Measurements from ENCODE around the gene ODAD4.

The ODAD4 gene

GRCh38 chr17:41971721-41972523 is 41.5 kb downstream of the ODAD4 start:
- no peak for DNase-seq (ENCODE audit: low read depth in 2 of 2)

GRCh38 chr17:41972571-41973407 is 42.4 kb downstream of the ODAD4 start:
- DNase-seq (ENCODE audit: low read depth in 2 of 2): no peak

- DNase-seq (ENCODE audit: low read depth in 2 of 2): no peak
These were observed 43.0 kb downstream of the ODAD4 start for GRCh38 chr17:41973408-41973811.

GRCh38 chr17:41974031-41974430 is 43.6 kb downstream of the ODAD4 start:
- no peak for DNase-seq (ENCODE audit: low read depth in 2 of 2)

GRCh38 chr17:41974658-41975057 is 44.2 kb downstream of the ODAD4 start:
- no peak for DNase-seq (ENCODE audit: low read depth in 2 of 2)

- DNase-seq (ENCODE audit: low read depth in 2 of 2): no peak
These were observed 45.0 kb downstream of the ODAD4 start for GRCh38 chr17:41975099-41976083.

- DNase-seq (ENCODE audit: low read depth in 2 of 2): no peak
These were observed 45.8 kb downstream of the ODAD4 start for GRCh38 chr17:41976142-41976768.

GRCh38 chr17:41977991-41978390 is 47.6 kb downstream of the ODAD4 start:
- DNase-seq (ENCODE audit: low read depth in 2 of 2): no peak

GRCh38 chr17:41982026-41982760 is 51.8 kb downstream of the ODAD4 start:
- DNase-seq (ENCODE audit: low read depth in 2 of 2): no peak

- no peak for DNase-seq (ENCODE audit: low read depth in 2 of 2)
These were observed 54.0 kb downstream of the ODAD4 start for GRCh38 chr17:41984454-41984853.

GRCh38 chr17:41985919-41986318 is 55.5 kb downstream of the ODAD4 start:
- DNase-seq (ENCODE audit: low read depth in 2 of 2): no peak

GRCh38 chr17:41986634-41987033 is 56.2 kb downstream of the ODAD4 start:
- no peak for DNase-seq (ENCODE audit: low read depth in 2 of 2)

- no peak for DNase-seq (ENCODE audit: low read depth in 2 of 2)
These were observed 57.2 kb downstream of the ODAD4 start for GRCh38 chr17:41987642-41988041.

GRCh38 chr17:41988418-41988817 is 58.0 kb downstream of the ODAD4 start:
- no peak for DNase-seq (ENCODE audit: low read depth in 2 of 2)

- no peak for DNase-seq (ENCODE audit: low read depth in 2 of 2)
These were observed 59.4 kb downstream of the ODAD4 start for GRCh38 chr17:41989702-41990419.

- DNase-seq (ENCODE audit: low read depth in 2 of 2): no peak
These were observed 62.2 kb downstream of the ODAD4 start for GRCh38 chr17:41992576-41992975.

- DNase-seq (ENCODE audit: low read depth in 2 of 2): no peak
These were observed 66.4 kb downstream of the ODAD4 start for GRCh38 chr17:41996855-41997164.

GRCh38 chr17:41998497-41998896 is 68.1 kb downstream of the ODAD4 start:
- no peak for DNase-seq (ENCODE audit: low read depth in 2 of 2)

GRCh38 chr17:42000413-42001133 is 70.2 kb downstream of the ODAD4 start:
- DNase-seq (ENCODE audit: low read depth in 2 of 2): no peak

All from stimulated activated CD4-positive, alpha-beta T cell treated with anti-CD3 and anti-CD28 coated beads, Interleukin-1b, Interleukin-23, amount 100 ng/mL, for 4 hours (primary cell).